Dermis lymphatic vessel endothelial cell (primary cell): ENCODE measurements around the gene FBXL22. TPM values are rescaled to one million over a fixed set of nuclear protein-coding genes. Genes with fewer than 3 reads are reported as not detected.

Experiments used
- total RNA-seq: library from RNA; depleted of rRNA; stranded (reverse); fragments of >200 nt; gene quantifications from 2 replicates; pipeline ENCODE4 v1.2.1, GENCODE V29; 2014

FBXL22 gene, protein sequence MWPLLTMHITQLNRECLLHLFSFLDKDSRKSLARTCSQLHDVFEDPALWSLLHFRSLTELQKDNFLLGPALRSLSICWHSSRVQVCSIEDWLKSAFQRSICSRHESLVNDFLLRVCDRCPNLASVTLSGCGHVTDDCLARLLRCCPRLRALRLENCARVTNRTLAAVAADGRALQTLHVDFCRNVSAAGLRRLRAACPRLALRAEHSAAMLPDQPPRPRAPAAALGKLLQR
- total RNA-seq, result 0.09 and 0.11 TPM in 2 replicates

DNA sequence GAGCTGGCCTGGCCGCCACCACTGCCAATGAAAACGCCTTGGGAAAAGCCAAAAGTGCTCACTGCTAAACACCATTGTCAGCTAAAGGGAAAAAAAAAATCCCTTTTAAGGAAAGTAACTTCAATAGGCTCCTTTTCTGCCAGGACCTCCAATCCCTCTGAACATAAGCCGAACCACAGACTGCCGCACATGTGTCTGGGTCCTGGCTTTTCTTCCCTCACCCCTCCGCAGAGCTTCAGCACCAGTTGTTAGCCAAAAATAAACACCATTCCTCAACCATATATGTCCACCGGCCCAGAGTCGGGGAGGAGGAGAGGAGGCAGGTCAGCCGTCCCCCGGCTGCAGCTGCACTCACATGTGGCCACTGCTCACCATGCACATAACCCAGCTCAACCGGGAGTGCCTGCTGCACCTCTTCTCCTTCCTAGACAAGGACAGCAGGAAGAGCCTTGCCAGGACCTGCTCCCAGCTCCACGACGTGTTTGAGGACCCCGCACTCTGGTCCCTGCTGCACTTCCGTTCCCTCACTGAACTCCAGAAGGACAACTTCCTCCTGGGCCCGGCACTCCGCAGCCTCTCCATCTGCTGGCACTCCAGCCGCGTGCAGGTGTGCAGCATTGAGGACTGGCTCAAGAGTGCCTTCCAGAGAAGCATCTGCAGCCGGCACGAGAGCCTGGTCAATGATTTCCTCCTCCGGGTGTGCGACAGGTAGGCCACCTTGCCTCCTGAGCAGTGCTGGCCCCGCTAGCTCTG, at the start of gene FBXL22:
Gene FBXL22, plus strand, starts transcription at position 350 of the 753 bp plus-strand sequence. Its CDS starts 6 bp downstream, at position 356.

Other genes starting within 250 kb of the FBXL22 start
- gene CA12, start 215.5 kb upstream of the FBXL22 start, total RNA-seq, result 0.60 and 0.98 TPM in 2 replicates
- gene USP3, start 92.8 kb upstream of the FBXL22 start, total RNA-seq, result 30.9 and 39.2 TPM in 2 replicates
- gene HERC1, start 236.6 kb downstream of the FBXL22 start, total RNA-seq, result 253 and 552 TPM in 2 replicates